ENCODE data around the gene CDK15.

Gene CDK15

DNA sequence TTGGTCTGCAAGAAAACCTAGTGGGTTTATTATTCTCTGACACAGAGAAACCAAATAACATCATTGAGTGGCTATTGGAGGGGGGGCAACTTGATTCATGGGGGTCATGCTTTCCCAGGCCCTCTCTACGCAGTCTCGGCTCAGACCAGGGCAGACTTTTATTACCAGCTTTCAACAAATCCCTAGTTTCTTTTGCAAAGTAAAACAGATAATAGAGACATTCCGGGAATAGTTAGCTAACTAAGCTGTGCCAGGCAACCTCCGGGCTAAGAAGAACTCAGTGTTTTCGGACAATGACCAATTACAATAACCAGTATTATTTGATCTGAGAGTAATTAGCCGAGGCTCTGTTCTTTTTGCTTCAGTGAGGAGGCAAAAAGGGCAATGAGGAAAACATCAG, 66.3 kb downstream of the CDK15 start:
- no peak for DNase-seq

DNA sequence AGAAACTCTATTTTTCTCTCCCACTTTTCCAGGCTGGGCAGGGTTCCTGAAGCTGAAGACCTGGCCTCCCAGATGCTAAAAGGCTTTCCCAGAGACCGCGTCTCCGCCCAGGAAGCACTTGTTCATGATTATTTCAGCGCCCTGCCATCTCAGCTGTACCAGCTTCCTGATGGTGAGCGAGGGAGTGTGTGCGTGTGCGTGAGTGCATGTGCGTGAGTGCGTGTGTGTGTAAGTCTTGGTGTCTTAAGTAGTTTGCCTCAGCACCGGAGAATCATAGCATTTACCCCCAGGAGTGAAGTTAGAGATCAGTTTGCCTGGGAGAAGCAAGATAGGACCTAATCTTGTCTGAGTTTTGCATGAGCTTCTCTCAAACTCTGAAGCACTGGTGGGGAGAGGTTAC, 73.7 kb downstream of the CDK15 start:
- DNase-seq: no peak

DNA sequence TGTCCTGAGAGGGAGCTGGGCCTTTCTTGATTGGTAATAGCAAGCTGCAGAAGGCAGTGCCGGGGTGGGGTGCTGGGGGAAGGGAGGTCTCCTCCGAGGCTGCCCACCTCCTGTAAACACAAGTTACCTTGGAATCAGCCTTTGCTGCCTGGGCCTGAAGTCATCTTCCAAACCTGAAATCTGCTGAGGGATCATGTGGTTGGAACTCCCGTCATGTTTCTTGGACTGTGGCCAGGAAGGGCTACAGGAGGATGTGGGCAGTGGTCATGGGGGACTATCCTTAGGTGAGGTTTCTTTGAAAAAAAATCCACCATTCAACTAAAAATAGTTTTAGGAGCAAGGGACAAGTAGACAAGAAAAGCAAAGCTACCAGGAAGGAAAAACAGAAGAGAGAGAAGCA, 74.2 kb downstream of the CDK15 start:
- no peak for DNase-seq

DNA sequence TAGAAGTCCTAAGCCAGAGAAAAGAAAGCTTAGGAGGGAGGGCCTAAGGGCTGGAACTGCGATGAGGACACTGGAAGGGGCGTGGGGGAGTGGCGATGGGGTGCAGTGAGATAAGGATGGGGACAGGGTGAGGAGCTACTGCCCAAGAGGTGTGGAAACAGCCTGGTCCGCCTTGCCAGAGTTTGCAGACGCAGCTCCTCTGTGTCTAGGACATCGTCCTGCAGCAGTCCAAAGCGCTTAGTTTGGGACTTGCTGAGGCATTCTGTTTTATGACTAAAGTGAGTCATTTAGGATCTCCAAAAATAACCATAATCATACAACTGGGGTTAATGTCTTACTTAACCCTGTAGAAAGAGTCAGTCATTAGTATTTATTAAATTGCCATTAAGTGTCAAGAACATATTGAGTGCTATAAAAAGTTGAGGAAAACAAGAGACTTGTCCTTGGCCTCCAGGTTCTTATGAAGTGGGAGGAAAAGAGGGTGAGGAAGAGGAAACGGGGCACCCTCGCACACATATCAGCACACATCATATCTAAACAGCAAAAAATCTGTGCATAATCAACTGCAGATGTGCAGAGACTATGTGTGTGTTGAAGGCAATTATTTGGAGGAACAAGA, 74.8 kb downstream of the CDK15 start:
- DNase-seq: no peak

DNA sequence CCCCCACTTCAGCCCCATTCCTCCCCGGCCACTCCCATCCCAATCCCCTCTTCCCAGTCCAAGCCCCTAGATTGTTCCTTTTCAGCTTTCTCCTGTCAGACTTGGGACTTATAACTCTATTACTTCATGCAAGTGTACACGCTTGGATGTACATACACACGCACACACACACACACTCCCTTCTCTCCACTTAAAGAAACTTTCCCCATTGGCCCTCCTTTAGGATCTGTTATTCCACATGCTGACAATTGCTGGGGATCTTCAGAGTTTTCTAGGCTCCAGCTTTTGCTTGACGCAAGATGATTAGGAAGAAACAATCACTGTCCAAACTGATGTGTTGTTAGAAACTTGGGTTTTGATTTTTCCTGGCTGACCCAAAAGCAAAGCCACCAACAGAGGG, 75.4 kb downstream of the CDK15 start:
- no peak for DNase-seq

- no peak for DNase-seq
Measured at GRCh38 chr2:201882353-201883090, 76.2 kb downstream of the CDK15 start.

GRCh38 chr2:201883606-201884369, 77.5 kb downstream of the CDK15 start:
- DNase-seq: no peak

- no peak for DNase-seq
Measured at GRCh38 chr2:201886504-201886903, 80.2 kb downstream of the CDK15 start.

- DNase-seq: no peak
Measured at GRCh38 chr2:201887773-201888425, 81.6 kb downstream of the CDK15 start.

DNA sequence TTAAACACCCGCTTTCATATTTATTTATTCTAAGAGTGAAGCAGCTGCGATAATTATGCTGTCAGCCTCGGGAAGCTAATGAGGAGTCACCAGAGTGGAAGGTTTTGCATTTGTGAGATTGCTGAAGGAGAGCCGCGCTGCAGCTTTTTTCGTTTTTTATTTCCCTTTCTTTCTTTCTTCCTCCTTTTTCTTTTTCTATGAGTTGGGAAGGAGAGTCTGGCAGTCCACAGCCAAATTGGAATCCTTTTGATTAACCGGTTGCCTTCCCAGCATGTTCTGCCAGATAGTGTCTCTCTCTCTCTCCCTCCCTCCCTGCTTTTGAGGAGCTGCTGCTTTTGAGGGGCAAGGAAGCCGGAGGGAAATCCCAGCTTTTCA, 82.1 kb downstream of the CDK15 start:
- DNase-seq: no peak

DNA sequence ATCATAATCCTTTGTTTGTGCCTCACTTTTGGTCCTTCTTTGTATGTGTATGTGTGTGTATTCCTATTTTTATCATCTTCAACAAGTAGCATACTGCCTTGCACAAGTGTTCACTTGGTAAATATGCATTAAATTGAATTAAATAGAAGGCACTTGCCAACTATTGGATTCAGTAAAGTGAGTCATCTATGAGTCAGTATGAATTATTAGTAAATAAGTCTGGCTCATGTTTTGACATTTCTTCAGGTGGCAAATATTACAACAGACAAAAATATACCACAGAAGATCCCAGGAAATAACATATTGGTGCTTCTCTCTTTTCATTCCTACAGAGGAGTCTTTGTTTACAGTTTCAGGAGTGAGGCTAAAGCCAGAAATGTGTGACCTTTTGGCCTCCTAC, 84.1 kb downstream of the CDK15 start:
- no peak for DNase-seq

- no peak for DNase-seq
Measured at GRCh38 chr2:201891676-201892075, 85.3 kb downstream of the CDK15 start.

DNA sequence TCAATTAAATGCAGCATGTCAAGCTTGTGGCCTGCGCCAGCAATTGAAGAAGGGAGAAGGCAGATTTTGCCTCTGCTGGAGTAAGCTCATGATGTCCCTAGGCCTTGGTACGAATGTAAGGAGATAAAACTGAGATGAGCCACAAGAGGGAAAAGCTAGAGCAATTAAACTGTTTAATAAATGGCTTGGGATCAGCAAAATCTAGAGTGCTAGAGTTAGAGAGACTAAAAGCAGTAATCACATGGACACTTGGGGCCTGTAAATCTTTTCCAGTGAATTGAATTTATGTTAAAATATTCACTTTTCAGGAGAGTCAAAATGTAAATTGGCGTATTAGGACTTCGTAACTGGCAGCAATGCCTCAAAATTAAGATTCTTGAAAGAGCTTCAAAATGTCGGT, 86.2 kb downstream of the CDK15 start:
- DNase-seq: no peak

DNA sequence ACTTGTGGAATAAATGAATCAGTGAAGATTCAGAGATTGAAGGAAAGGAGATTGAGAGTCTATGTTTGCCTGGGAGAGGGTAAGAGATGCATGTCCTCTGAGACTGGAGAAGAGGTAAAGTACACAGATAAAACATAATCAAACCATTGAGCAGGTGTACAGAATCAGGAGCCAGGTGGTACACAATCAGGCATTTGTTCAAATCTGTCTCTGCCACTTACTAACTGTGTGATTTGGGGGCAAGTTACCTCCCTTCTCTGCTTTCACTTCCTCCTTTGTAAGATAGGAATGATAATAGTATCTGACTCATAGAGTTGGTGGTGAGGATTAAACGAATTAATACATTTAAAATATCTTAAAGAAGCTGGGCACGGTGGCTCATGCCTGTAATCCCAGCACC, 94.0 kb downstream of the CDK15 start:
- no peak for DNase-seq

DNA sequence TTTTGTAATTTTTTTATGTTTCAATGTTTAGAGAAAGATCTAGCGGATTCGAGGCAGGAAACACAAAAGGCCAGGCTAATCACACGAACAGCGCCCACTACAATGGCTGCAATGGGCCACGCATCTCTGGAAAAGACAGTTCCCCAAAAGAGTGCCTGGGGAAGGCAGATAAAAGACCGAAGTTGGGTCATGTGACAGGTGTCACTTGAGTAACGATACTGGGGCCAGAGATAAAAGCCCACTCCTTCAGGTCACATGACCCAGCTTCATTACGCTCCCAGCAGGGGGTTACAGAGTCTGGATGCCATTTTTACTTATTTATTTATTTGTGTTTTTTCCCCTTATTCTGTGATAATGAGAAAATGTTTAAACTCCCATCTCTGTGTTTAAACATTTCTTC, 95.4 kb downstream of the CDK15 start:
- DNase-seq: no peak

DNA sequence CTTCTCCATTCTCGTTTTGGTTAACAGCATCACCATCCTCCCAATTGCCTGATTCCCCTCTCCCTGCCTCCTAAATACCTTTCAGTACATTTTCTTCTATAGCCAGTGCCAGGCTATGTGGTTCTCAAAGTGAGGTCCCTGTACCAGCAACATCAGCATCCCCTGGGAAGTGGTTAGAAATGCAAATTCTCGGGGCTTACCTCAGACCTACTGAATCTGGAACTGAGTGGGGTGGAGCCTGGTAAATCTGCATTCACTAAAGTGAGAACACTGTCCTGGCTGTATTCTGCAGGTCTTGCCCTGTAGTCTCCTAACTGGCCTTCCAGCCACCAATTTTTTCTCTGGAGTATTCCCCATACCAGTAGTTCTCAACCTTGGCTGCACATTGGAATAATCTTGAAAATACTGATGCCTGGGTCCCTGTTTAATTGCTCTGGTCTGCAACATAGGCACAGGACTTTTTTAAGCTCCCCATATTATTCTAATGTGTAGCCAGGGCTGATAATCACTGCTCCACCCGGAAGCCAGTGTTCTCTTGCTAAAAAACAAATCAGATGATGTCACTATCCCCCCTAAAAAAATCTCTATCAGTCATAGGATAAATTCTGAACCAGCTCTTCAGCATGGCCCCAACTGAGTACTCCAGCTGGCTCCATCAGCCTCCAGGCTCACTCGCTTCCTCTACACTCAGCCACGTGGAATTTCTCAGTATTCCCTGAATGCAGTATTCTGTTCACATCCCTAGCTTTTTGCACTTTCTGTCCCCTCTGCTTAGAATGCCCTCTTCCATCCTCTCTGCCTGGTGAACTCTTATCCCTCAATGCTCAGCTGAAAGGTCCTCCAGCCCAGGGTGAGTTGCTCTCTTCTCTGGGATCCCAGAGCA, 98.4 kb downstream of the CDK15 start:
- no peak for DNase-seq

DNA sequence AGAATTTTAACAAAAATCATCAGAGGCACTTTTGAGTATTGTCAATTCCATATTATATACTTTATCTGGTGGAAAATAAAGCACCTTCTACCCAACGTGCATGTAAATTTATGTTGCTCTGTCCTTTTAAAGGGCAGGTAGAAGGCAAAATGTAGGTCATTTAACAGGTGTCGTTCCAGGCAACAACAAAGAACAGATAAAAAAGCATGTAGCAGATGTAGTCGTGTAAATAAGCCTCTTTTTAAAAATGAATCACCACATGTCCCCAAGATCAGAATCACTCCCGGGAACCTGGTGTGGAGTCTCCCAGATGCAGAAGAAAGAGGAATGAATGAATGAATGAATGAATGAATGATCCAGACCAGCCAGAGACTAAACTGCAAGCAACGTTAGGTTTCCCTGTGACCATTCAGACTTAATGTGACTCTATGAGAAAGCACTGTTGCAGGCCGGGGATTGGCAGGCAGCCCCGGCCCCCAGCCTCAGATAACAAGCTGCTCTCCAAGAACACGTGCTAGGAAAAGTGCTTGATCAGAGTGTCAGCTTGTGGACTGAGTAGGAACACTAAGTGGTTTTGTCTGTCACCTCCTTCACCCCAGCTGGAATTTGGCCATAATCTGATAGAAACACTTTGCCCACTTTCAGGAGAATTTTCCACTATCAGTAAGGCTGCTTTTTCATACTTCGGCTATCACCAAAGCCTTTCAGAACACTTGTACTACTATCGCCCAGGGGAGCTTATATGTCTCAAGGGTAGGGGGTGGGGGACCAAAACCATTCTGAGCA, 100.6 kb downstream of the CDK15 start:
- DNase-seq: no peak

DNA sequence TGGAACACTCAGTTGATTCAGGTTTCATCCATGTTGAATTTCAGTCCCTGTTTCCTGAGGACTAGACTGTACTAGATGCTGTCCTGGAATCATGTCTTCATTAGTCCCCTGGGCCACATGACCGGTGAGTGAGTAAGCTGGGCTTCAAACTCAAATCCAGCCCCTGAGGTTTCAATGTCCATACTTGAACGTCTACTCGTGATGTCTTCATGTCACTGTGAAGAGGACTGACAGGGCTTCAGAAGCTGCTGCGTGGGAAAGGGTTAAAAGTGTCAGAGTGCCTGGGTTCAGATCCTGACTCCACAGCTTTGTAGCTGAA, 101.2 kb downstream of the CDK15 start:
- DNase-seq: no peak

- DNase-seq: no peak
Measured at GRCh38 chr2:201908901-201909300, 102.6 kb downstream of the CDK15 start.

GRCh38 chr2:201909348-201909747, 103.0 kb downstream of the CDK15 start:
- no peak for DNase-seq

- no peak for DNase-seq
Measured at GRCh38 chr2:201909961-201910361, 103.6 kb downstream of the CDK15 start.

DNA sequence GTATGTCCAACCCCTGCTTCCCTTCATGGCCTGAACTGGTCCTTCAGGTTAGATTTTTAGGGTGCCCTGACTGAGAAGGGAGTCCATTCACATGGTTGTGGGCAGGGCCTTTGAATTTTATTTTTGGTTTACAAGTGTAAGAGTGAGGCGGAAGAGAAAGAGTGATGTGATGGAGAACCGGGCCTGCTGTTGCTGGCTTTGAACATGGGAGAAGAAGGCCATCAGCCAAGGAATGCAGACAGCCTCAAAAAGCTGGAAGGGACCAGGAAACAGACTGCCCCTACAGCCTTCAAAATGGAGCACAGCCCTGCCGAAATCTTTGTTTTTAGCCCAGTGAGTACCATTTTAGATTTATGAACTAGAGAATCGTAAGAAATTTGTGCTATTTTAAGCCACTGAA, 105.0 kb downstream of the CDK15 start:
- DNase-seq: no peak

All from cortex of kidney (tissue), 1 donor.